Keratinocyte (primary cell): ENCODE data around the gene FABP7. TPM values are rescaled to one million over a fixed set of nuclear protein-coding genes. Genes with fewer than 3 reads are reported as not detected.

ENCODE experiments used
- DNase-seq: peaks from one replicate; pipeline ENCODE4 v3.0.0-alpha.2; 2011; ENCODE audit warnings: low read depth, missing footprints, low spot score
- FAIRE-seq: peaks from 2 replicates; lab custom pipeline; 2011; peaks lifted over from hg19 to GRCh38; lab: Jason Lieb, UNC
- H2AFZ ChIP-seq: 2 replicates; pipeline ENCODE4 v1.6.0; 2012; ENCODE audit warnings: low read length, control low read depth, inconsistent platforms; ENCODE audit not compliant: control insufficient read depth
- H3K27ac ChIP-seq: 2 replicates; pipeline ENCODE4 v1.5.1; 2011; ENCODE audit warnings: low read length; ENCODE audit not compliant: control insufficient read depth, insufficient read depth
- H3K27me3 ChIP-seq: 3 replicates; pipeline ENCODE4 v1.6.0; 2011; ENCODE audit warnings: low read length; ENCODE audit not compliant: control insufficient read depth, insufficient read depth; ENCODE audit errors: extremely low read depth
- H3K36me3 ChIP-seq, 2 experiments: 2 replicates in 1 of 2; 3 replicates in 1 of 2; pipeline ENCODE4 v1.5.1; 2011; ENCODE audit warnings: low read length in 2 of 2, mild to moderate bottlenecking in 1 of 2; ENCODE audit not compliant: control insufficient read depth in 2 of 2, insufficient read depth in 2 of 2; ENCODE audit errors: extremely low read depth in 1 of 2
- H3K4me1 ChIP-seq: 3 replicates; pipeline ENCODE4 v1.5.1; 2011; ENCODE audit warnings: low read length; ENCODE audit not compliant: control insufficient read depth, insufficient read depth; ENCODE audit errors: extremely low read depth
- H3K4me2 ChIP-seq: 3 replicates; pipeline ENCODE4 v1.6.0; 2011; ENCODE audit warnings: low read depth, low read length; ENCODE audit not compliant: control insufficient read depth, insufficient read depth; ENCODE audit errors: extremely low read depth
- H3K4me3 ChIP-seq, 3 experiments: fragments of 200-600 bp in 1 of 3; sonication (generic) in 1 of 3; 2 replicates in 2 of 3; 3 replicates in 1 of 3; pipeline ENCODE4 v1.5.1; 2011 to 2016; ENCODE audit warnings: low read length in 3 of 3, mild to moderate bottlenecking in 3 of 3, control low read depth in 2 of 3, inconsistent platforms in 1 of 3, low read depth in 1 of 3, mixed read lengths in 1 of 3, mixed run types in 1 of 3, moderate library complexity in 1 of 3; ENCODE audit not compliant: control insufficient read depth in 2 of 3, insufficient read depth in 2 of 3; ENCODE audit errors: extremely low read depth in 1 of 3
- H3K79me2 ChIP-seq: 2 replicates; pipeline ENCODE4 v1.6.0; 2012; ENCODE audit warnings: low read length; ENCODE audit not compliant: control insufficient read depth, insufficient read depth
- H3K9ac ChIP-seq: 3 replicates; pipeline ENCODE4 v1.6.0; 2011; ENCODE audit warnings: low read length; ENCODE audit not compliant: control insufficient read depth, insufficient read depth; ENCODE audit errors: extremely low read depth
- H3K9me1 ChIP-seq: 3 replicates; pipeline ENCODE4 v1.6.0; 2011; ENCODE audit warnings: low read length; ENCODE audit not compliant: control insufficient read depth, insufficient read depth; ENCODE audit errors: extremely low read depth
- H3K9me3 ChIP-seq: 2 replicates; pipeline ENCODE4 v1.5.1; 2012; ENCODE audit warnings: low read depth, low read length; ENCODE audit not compliant: control insufficient read depth
- H4K20me1 ChIP-seq: 3 replicates; pipeline ENCODE4 v1.6.0; 2011; ENCODE audit warnings: low read length; ENCODE audit not compliant: control insufficient read depth, insufficient read depth; ENCODE audit errors: extremely low read depth
- EZH2 ChIP-seq: IDR thresholded peaks from one replicate; pipeline ENCODE4 v1.6.1; 2012; ENCODE audit warnings: inconsistent platforms, mild to moderate bottlenecking, low read length, moderate library complexity
- dilution Hi-C: fragments of 300-500 bp; cut with MboI; formaldehyde crosslinking; loops from one replicate; pipeline ENCODE4 v1.7.0; 2020; ENCODE audit warnings: low sequenced_read_pairs; ENCODE audit not compliant: extremely low pct_ligation_motif_present
- polyA plus RNA-seq, 5 experiments: library from polyadenylated mRNA; depleted of rRNA in 3 of 5; stranded (reverse) in 3 of 5; stranded (forward) in 1 of 5; unstranded in 1 of 5; fragments of >200 nt; gene quantifications; 1 replicate in 1 of 5; 2 replicates in 3 of 5; 3 replicates in 1 of 5; pipeline versions ENCODE4 v1.2.1 to v1.2.3, GENCODE V29; 2011 to 2012; ENCODE audit warnings: missing spikeins in 2 of 5, low read depth in 1 of 5, low replicate concordance in 1 of 5
- TF ChIP-seq, protein P1 (sequence below), 3 experiments: IDR thresholded peaks in 1 of 3; conservative IDR thresholded peaks in 1 of 3; optimal IDR thresholded peaks in 1 of 3; 2 replicates in 2 of 3; 3 replicates in 1 of 3; pipeline versions ENCODE3 to v1.5.1; 2011; ENCODE audit warnings: low read length in 3 of 3, mild to moderate bottlenecking in 3 of 3, moderate library complexity in 2 of 3, control low read depth in 1 of 3, inconsistent platforms in 1 of 3; ENCODE audit not compliant: insufficient read depth in 2 of 3; ENCODE audit errors: extremely low read depth in 1 of 3

The FABP7 gene
- polyA plus RNA-seq, 1 donor (not counting 4 experiments of a cell fraction or from before 2014, with no cell fraction given) = not detected

DNA sequence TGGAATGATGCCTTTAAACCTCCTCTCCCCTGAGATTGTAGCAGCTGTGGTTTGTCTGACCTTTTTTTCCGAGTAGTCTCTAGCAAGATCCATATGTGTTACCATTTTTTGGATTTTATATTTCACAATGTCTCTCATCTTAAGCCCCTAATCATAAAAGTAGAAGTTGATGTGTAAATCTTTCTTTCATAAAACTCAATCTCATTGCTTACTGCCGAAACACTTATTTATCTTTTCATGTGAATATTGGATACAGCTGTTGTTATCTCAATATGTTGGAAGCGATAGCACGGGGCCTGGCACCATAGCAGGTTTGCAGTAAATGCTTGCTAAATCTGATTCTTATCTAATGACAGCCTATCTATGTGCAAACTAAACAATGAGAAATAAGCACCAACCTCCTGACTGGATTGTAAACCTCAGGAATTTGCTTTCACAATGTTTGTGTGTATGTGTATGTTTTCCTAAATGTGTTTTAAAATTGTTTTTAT, 23.7 kb downstream of the FABP7 start:
- Histone ChIP-seq H4K20me1 (no peaks in the 10 kb centered on the region), H3K9me3 (no peaks in the 10 kb centered on the region), H3K4me3 (no peak overlapping the region), H3K4me2 (no peak overlapping the region), H3K9ac (no peak overlapping the region), H3K36me3 (no peaks in the 10 kb centered on the region), H3K4me1 (peaks cover 29% of the 10 kb centered on the region), H3K27me3 (no peaks in the 10 kb centered on the region), H3K79me2 (no peaks in the 10 kb centered on the region), H3K27ac (no peak overlapping the region), H3K9me1 (peaks cover 2% of the 10 kb centered on the region), H2AFZ (no peak overlapping the region)
- TF ChIP-seq EZH2 = no peak
- dilution Hi-C loops = no loop called here
- DNase-seq (no peak), FAIRE-seq (no peak)

DNA sequence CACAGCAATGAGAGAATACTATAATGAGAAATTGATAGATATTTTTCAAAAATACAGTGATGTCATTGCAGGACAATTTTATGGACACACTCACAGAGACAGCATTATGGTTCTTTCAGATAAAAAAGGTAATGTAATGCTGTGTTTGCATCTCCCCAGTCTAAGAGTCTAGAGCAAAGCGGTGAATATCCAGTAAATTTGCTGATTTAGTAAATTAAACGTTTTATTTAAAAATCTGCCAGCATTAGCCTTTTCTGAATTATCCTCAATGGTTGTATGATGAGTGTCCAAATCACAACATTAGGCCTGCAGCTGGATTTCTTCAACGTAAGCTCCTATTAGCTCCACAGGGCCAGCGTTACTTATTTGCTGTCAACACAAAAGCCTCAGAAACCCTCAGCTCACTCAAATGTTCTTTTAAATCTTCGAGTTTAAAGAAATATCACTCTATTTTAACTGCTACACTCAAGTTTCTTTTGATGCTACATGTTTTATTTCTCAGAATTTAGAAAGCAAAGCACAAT, 25.5 kb downstream of the FABP7 start:
- H3K9me3 ChIP-seq = no peaks in the 10 kb centered on the region
- no peak overlapping the region for H3K9ac ChIP-seq
- DNase-seq (no peak), FAIRE-seq (no peak)
- dilution Hi-C loops = no loop called here
- no peak overlapping the region for H2AFZ ChIP-seq
- TF ChIP-seq, protein P1, sequence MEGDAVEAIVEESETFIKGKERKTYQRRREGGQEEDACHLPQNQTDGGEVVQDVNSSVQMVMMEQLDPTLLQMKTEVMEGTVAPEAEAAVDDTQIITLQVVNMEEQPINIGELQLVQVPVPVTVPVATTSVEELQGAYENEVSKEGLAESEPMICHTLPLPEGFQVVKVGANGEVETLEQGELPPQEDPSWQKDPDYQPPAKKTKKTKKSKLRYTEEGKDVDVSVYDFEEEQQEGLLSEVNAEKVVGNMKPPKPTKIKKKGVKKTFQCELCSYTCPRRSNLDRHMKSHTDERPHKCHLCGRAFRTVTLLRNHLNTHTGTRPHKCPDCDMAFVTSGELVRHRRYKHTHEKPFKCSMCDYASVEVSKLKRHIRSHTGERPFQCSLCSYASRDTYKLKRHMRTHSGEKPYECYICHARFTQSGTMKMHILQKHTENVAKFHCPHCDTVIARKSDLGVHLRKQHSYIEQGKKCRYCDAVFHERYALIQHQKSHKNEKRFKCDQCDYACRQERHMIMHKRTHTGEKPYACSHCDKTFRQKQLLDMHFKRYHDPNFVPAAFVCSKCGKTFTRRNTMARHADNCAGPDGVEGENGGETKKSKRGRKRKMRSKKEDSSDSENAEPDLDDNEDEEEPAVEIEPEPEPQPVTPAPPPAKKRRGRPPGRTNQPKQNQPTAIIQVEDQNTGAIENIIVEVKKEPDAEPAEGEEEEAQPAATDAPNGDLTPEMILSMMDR (optimal IDR thresholded peaks at IDR 0.05 in 1 of 3, IDR thresholded peaks at IDR 0.05 in 1 of 3, conservative IDR thresholded peaks at IDR 0.05 in 1 of 3; ENCODE audit: extremely low read depth in 1 of 3, insufficient read depth in 2 of 3, low read length in 3 of 3) = no peak
- no peak for TF ChIP-seq EZH2
- H3K9me1 ChIP-seq = no peaks in the 10 kb centered on the region
- H3K4me2 ChIP-seq = no peak overlapping the region
- no peaks in the 10 kb centered on the region for H3K36me3 ChIP-seq
- no peaks in the 10 kb centered on the region for H3K79me2 ChIP-seq
- peaks cover 11% of the 10 kb centered on the region for H3K4me1 ChIP-seq
- no peaks in the 10 kb centered on the region for H4K20me1 ChIP-seq
- no peak overlapping the region for H3K4me3 ChIP-seq
- no peak overlapping the region for H3K27ac ChIP-seq
- H3K27me3 ChIP-seq = no peaks in the 10 kb centered on the region

- H3K79me2 ChIP-seq = no peaks in the 10 kb centered on the region
- no peaks in the 10 kb centered on the region for H3K9me3 ChIP-seq
- DNase-seq = no peak
- H4K20me1 ChIP-seq = no peaks in the 10 kb centered on the region
- FAIRE-seq = no peak
- H3K27me3 ChIP-seq = no peaks in the 10 kb centered on the region
- no peaks in the 10 kb centered on the region for H3K4me1 ChIP-seq
- H3K4me2 ChIP-seq = no peak overlapping the region
- H3K4me3 ChIP-seq = no peak overlapping the region
- H3K9ac ChIP-seq = no peak overlapping the region
- H3K36me3 ChIP-seq = no peaks in the 10 kb centered on the region
- TF ChIP-seq, protein P1 (optimal IDR thresholded peaks at IDR 0.05 in 1 of 3, IDR thresholded peaks at IDR 0.05 in 1 of 3, conservative IDR thresholded peaks at IDR 0.05 in 1 of 3; ENCODE audit: extremely low read depth in 1 of 3, insufficient read depth in 2 of 3, low read length in 3 of 3) = no peak
- TF ChIP-seq EZH2 = no peak
- H3K9me1 ChIP-seq = no peaks in the 10 kb centered on the region
- dilution Hi-C loops = no loop called here
- no peak overlapping the region for H2AFZ ChIP-seq
- no peak overlapping the region for H3K27ac ChIP-seq
Observed at GRCh38 chr6:122806291-122806690, 26.8 kb downstream of the FABP7 start.
